GM19099 (cell line): ENCODE results near the gene ANXA7.
A peak's percentile ranks its signal among the peaks of the same experiment; 100 is the strongest.

Experiments used
- POLR2A ChIP-seq: IDR thresholded peaks from 3 replicates; pipeline ENCODE4 v1.6.1; 2011; ENCODE audit warnings: low read depth; ENCODE audit not compliant: insufficient read length; ENCODE audit errors: extremely low read depth

The ANXA7 gene

GRCh38 chr10:73413528-73414229 is at the start of gene ANXA7:
Gene ANXA7, minus strand, starts transcription at chr10:73414058. Its CDS starts 13,202 bp downstream, at chr10:73400856.
- TF ChIP-seq POLR2A, result peak; percentile 86

- no peak for TF ChIP-seq POLR2A
These were observed 47.0 kb upstream of the ANXA7 start for GRCh38 chr10:73460897-73461296.

GRCh38 chr10:73459683-73460314 is 45.9 kb upstream of the ANXA7 start:
- TF ChIP-seq POLR2A, result no peak

- no peak for TF ChIP-seq POLR2A
These were observed 42.5 kb upstream of the ANXA7 start for GRCh38 chr10:73456187-73456890.

- TF ChIP-seq POLR2A, result no peak
These were observed 35.3 kb upstream of the ANXA7 start for GRCh38 chr10:73449113-73449512.

GRCh38 chr10:73448384-73448783 is 34.5 kb upstream of the ANXA7 start:
- no peak for TF ChIP-seq POLR2A

GRCh38 chr10:73446926-73447325 is 33.1 kb upstream of the ANXA7 start:
- no peak for TF ChIP-seq POLR2A

- no peak for TF ChIP-seq POLR2A
These were observed 30.6 kb upstream of the ANXA7 start for GRCh38 chr10:73444457-73444856.

- TF ChIP-seq POLR2A, result no peak
These were observed 25.9 kb upstream of the ANXA7 start for GRCh38 chr10:73439605-73440312.

- no peak for TF ChIP-seq POLR2A
These were observed 25.2 kb upstream of the ANXA7 start for GRCh38 chr10:73439055-73439454.

- TF ChIP-seq POLR2A, result no peak
These were observed 19.6 kb upstream of the ANXA7 start, which contains the start of gene MSS51 for GRCh38 chr10:73433538-73433867. Gene MSS51, minus strand, starts transcription at chr10:73433561. Its CDS starts 5,277 bp downstream, at chr10:73428284.

GRCh38 chr10:73432646-73433537 is 19.0 kb upstream of the ANXA7 start:
- TF ChIP-seq POLR2A, result no peak

- no peak for TF ChIP-seq POLR2A
These were observed 12.5 kb upstream of the ANXA7 start for GRCh38 chr10:73426318-73426717.

GRCh38 chr10:73424478-73424877 is 10.6 kb upstream of the ANXA7 start:
- TF ChIP-seq POLR2A, result no peak
